GM12878 (cell line): ENCODE measurements around the gene EIF4B. TPM values are rescaled to one million over a fixed set of nuclear protein-coding genes. Genes with fewer than 3 reads are reported as not detected.

ENCODE experiments used
- ATF3 ChIP-seq: IDR thresholded peaks from 2 replicates; pipeline ENCODE4 v1.6.1; 2011; ENCODE audit warnings: low read depth, mild to moderate bottlenecking, low read length, moderate library complexity, borderline replicate concordance; ENCODE audit errors: extremely low read depth
- CBFB ChIP-seq: IDR thresholded peaks from 2 replicates; pipeline ENCODE4 v1.6.1; 2016; ENCODE audit warnings: antibody characterized with exemption, low read depth
- IKZF2 ChIP-seq, 2 experiments: fragments of 450-650 bp; IDR thresholded peaks; 2 replicates each; pipeline ENCODE4 v1.6.1; 2017; ENCODE audit warnings: mild to moderate bottlenecking in 2 of 2, moderate library complexity in 2 of 2
- JUND ChIP-seq: IDR thresholded peaks from 2 replicates; pipeline ENCODE4 v1.6.1; 2012; ENCODE audit warnings: low read depth, mild to moderate bottlenecking, low read length, improper control_type of control experiment, moderate library complexity
- PAX8 ChIP-seq: fragments of 450-650 bp; IDR thresholded peaks from 2 replicates; pipeline ENCODE4 v1.6.1; 2017; ENCODE audit warnings: mild to moderate bottlenecking, moderate library complexity
- RAD21 ChIP-seq: IDR thresholded peaks from 2 replicates; pipeline ENCODE4 v1.6.1; 2011; ENCODE audit warnings: mild to moderate bottlenecking, low read depth, low read length, moderate library complexity; ENCODE audit not compliant: insufficient read depth
- RB1 ChIP-seq: fragments of 450-650 bp; formaldehyde crosslinking; IDR thresholded peaks from 2 replicates; pipeline ENCODE4 v1.6.1; 2017; ENCODE audit warnings: mild to moderate bottlenecking, borderline replicate concordance
- RELA ChIP-seq: fragments of 450-650 bp; IDR thresholded peaks from 2 replicates; pipeline ENCODE4 v1.8.0; 2014; ENCODE audit warnings: borderline replicate concordance; ENCODE audit not compliant: partially characterized antibody
- STAT3 ChIP-seq: IDR thresholded peaks from 2 replicates; pipeline ENCODE4 v1.6.1; 2011; ENCODE audit warnings: low read depth, low read length, improper control_type of control experiment
- polyA plus RNA-seq, 11 experiments: library from polyadenylated mRNA; depleted of rRNA in 4 of 11; unstranded in 6 of 11; stranded (reverse) in 5 of 11; fragments of >200 nt; fragmentation: Nextera tagmentation in 4 of 11; fragmentation: Illumina TruSeq in 1 of 11; extraction: Ambion mirVana in 4 of 11; extraction: Trizol in 1 of 11; gene quantifications; 1 replicate in 1 of 11; 2 replicates in 10 of 11; pipeline versions ENCODE4 v1.2.1 to v1.2.3, GENCODE V29; 2011 to 2016; ENCODE audit warnings: inconsistent platforms in 2 of 11, missing spikeins in 2 of 11, low read depth in 1 of 11
- total RNA-seq, 4 experiments: library from RNA; depleted of rRNA in 3 of 4; stranded (reverse); fragments of >200 nt in 3 of 4; fragmentation: Illumina TruSeq in 1 of 4; extraction: Trizol in 1 of 4; gene quantifications; 2 replicates each; pipeline versions ENCODE4 v1.2.1 to v1.2.3, GENCODE V29; 2013 to 2021
- TF ChIP-seq, protein P1 (sequence below): IDR thresholded peaks from 2 replicates; pipeline ENCODE4 v1.6.1; 2012; ENCODE audit warnings: low read depth, low read length, improper control_type of control experiment

Gene EIF4B
- total and polyA plus RNA-seq, 10 of the 15 experiments (the other 5 are each of a cell fraction or from before 2014, with no cell fraction given) = 123 to 752 (median 431) TPM

- no peak for TF ChIP-seq STAT3
- TF ChIP-seq CBFB = no peak
- TF ChIP-seq PAX8 = no peak
- TF ChIP-seq RAD21 = peak; percentile 75
- no peak for TF ChIP-seq JUND
- TF ChIP-seq RELA = no peak
- TF ChIP-seq RB1 = no peak
- TF ChIP-seq, protein P1, sequence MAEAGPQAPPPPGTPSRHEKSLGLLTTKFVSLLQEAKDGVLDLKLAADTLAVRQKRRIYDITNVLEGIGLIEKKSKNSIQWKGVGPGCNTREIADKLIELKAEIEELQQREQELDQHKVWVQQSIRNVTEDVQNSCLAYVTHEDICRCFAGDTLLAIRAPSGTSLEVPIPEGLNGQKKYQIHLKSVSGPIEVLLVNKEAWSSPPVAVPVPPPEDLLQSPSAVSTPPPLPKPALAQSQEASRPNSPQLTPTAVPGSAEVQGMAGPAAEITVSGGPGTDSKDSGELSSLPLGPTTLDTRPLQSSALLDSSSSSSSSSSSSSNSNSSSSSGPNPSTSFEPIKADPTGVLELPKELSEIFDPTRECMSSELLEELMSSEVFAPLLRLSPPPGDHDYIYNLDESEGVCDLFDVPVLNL = no peak
- no peak for TF ChIP-seq ATF3
- peak; percentile 59 to 65; a peak in 2 of 4 replicates for TF ChIP-seq IKZF2 (IDR thresholded peaks at IDR 0.05)
These were observed 60.0 kb downstream of the EIF4B start (continued) for GRCh38 chr12:53065975-53066931.
